Activated naive CD4-positive, alpha-beta T cell treated with anti-CD3 and anti-CD28 coated beads, Interleukin-2, amount 50 U/mL, for 72 hours (primary cell): ENCODE data around the gene OR2J3. TPM values are rescaled to one million over a fixed set of nuclear protein-coding genes. Genes with fewer than 3 reads are reported as not detected.
"Not testable (repeated sequence)": the region's sequence is repeated elsewhere in the genome, so short reads cannot be mapped to it uniquely, and the experiment has no call there.

Experiments
- ATAC-seq, 2 donors: fragments of 150-1000 bp; cut with Tn5 transposase; 2 replicates each; pipeline ENCODE4 v1.10.0; 2021; ENCODE audit warnings: mild to moderate bottlenecking in 2 of 2, moderate library complexity in 2 of 2
- DNase-seq, 2 donors: peaks; one replicate each; pipeline ENCODE4 v3.0.0; 2021 to 2022; ENCODE audit warnings: low spot score in 2 of 2
- H3K27ac Mint-ChIP-seq, 2 donors: one replicate each; pipeline ENCODE4 v1.8.0; 2022; ENCODE audit warnings: mild to moderate bottlenecking in 2 of 2, mixed read lengths in 2 of 2
- H3K36me3 Mint-ChIP-seq, 2 donors: one replicate each; pipeline ENCODE4 v1.8.0; 2022; ENCODE audit warnings: mixed read lengths in 2 of 2
- H3K9me3 Mint-ChIP-seq, 2 donors: one replicate each; pipeline ENCODE4 v1.8.0; 2022; ENCODE audit warnings: mixed read lengths in 2 of 2
- total RNA-seq, 2 donors: library from RNA; stranded (reverse); gene quantifications; one replicate each; pipeline ENCODE4 v1.2.3, GENCODE V29; 2022

Gene OR2J3
- total RNA-seq, 2 donors from 2014 or later: not detected

DNA sequence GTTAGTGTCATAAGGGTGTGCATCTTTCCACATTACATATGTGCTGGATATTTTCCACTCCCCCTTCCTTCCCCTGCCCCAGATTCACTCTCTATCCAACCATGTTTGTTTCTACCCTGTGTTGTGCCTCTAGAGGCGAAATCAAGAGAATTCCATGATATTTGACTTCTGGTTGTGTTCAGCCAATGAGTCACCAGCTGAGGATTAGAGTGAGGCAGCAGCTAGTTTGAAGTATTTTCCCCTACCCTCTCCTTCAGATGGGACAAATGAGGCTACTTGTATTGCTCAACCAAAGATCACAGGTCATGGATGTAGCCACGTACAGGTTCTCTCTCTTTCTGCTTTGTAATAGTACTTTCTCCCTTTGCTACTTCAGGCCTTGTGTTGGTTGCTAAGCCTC, 38.3 kb downstream of the OR2J3 start:
- ATAC-seq (no peak), DNase-seq (no peak)
- H3K9me3 Mint-ChIP-seq: peaks cover 0 to 13% of the 10 kb centered on the region in 2 donors
- no peaks in the 10 kb centered on the region for H3K36me3 Mint-ChIP-seq
- H3K27ac Mint-ChIP-seq: no peak overlapping the region

DNA sequence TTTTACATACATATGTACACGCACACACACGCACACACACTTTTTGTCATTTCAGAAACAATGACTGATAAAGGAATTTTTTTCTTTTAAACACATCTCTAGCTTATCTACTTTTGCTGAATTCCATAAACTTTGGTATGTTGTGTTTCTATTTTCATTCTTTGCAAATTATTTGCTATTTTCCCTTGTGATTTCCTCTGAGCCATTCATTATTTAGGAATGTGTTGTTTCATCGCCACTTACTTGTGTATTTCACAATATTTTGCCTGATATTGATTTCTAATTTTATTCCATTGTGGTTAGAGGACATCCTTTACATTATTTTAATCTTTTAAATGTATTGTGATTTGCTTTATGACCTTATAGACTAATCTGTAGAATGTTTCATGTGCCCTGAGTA, 39.2 kb downstream of the OR2J3 start:
- ATAC-seq (no peak), DNase-seq (no peak)
- Mint-ChIP-seq H3K36me3 (no peaks in the 10 kb centered on the region), H3K9me3 (peaks cover 0 to 13% of the 10 kb centered on the region in 2 donors), H3K27ac (no peak overlapping the region)

DNA sequence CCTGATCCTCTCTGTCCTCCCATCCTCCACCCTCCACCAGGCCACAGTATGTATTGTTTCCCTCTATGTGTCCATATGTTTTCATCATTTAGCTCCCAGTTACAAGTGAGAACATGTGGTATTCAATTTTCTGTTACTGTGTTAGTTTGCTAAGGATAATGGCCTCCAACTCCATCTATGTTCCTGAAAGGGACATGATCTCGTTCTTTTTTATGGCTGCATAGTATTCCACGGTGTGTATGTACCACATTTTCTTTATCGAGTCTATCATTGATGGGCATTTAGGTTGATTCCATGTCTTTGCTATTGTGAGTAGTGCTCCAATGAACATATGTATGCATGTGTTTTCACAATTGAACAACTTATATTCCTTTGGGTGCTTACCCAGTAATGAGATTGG, 41.6 kb downstream of the OR2J3 start:
- H3K36me3 Mint-ChIP-seq, ATAC-seq, DNase-seq, H3K27ac Mint-ChIP-seq: not testable (repeated sequence)
- peaks cover 0 to 13% of the 10 kb centered on the region in 2 donors for H3K9me3 Mint-ChIP-seq

DNA sequence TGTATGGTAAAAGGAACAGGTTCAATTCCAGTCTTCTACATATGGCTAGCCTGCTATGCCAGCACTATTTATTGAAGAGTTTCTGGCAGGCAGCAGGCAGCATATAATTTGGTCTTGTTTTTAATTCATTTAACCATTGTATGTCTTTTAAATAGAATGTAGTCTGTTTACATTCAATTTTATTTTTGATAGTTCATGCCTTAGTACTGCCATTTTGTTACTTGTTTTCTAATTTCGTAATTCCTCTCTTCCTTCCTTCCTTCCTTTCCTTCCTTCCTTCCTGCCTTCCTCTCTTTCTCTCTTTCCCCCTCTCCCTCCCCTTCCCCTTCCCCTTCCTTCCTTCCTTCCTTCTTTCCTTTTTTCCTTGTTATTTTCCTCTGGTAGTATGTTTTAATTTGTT, 45.2 kb downstream of the OR2J3 start:
- ATAC-seq: no peak
- H3K27ac Mint-ChIP-seq: no peak overlapping the region
- H3K36me3 Mint-ChIP-seq: no peaks in the 10 kb centered on the region
- H3K9me3 Mint-ChIP-seq: peaks cover 0 to 11% of the 10 kb centered on the region in 2 donors
- no peak for DNase-seq

DNA sequence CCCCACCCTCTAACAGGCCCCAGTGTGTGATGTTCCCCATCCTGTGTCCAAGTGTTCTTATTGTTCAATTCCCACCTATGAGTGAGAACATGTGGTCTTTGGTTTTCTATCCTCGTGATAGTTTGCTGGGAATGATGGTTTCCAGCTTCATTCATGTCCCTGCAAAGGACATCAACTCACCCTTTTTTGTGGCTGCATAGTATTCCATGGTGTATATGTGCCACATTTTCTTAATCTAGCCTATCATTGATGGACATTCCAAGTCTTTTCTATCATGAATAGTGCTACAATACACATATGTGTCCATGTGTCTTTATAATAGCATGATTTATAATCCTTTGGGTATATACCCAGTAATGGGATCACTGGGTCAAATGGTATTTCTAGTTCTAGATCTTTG, 47.3 kb downstream of the OR2J3 start:
- H3K36me3 Mint-ChIP-seq, H3K9me3 Mint-ChIP-seq, ATAC-seq, H3K27ac Mint-ChIP-seq, DNase-seq: not testable (repeated sequence)

DNA sequence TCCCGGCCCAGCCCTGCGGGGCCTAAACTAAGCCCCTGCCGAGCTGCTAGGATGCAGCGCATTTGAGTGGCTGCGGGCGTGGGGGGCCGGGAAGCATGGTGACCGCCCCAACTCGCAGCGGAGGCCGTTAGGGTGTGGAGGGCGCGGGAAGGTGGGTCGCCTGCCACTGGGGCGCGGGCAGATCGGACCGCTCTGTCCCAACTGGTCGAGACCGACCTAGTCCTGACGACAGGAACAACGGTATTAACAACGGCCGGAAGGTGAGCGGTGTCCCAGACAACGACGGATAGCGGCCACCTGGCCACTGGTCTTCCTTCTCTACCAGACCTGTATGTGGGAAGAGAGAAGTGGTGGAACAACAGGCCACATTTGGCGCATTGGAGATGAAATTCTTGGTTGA, 52.1 kb downstream of the OR2J3 start:
- not testable (repeated sequence) for H3K36me3 Mint-ChIP-seq, H3K27ac Mint-ChIP-seq, DNase-seq, H3K9me3 Mint-ChIP-seq, ATAC-seq

Other genes starting within 250 kb of the OR2J3 start
- gene TRIM27, start 184.1 kb upstream of the OR2J3 start, total RNA-seq: 10 to 100 TPM; 34.3 to 45.4 TPM
- gene ZNF311, start 102.7 kb upstream of the OR2J3 start, total RNA-seq: under 1 TPM; 0.16 to 0.53 TPM
- gene OR2W1, start 62.9 kb upstream of the OR2J3 start, total RNA-seq: not detected
- gene OR2B3, start 20.7 kb upstream of the OR2J3 start, total RNA-seq: not detected
- not detected for gene OR2J1, start 8.6 kb upstream of the OR2J3 start, total RNA-seq
- gene OR2J2, start 62.8 kb downstream of the OR2J3 start, total RNA-seq: not detected
- gene OR14J1, start 193.6 kb downstream of the OR2J3 start, total RNA-seq: not detected